ENCODE results near the gene NRCAM. TPM values are rescaled to one million over a fixed set of nuclear protein-coding genes. Genes with fewer than 3 reads are reported as not detected.

The NRCAM gene
- total RNA-seq, 1 experiment from 2014 or later, result not detected

GRCh38 chr7:108166687-108167086 lies 289.5 kb downstream of the NRCAM start:
- Histone ChIP-seq H3K9ac (ENCODE audit: low read length) (no peak overlapping the region), H3K36me3 (ENCODE audit: insufficient read depth, low read length) (no peaks in the 10 kb centered on the region), H3K79me2 (ENCODE audit: low read length) (no peaks in the 10 kb centered on the region), H3K4me3 (ENCODE audit: low read length) (no peak overlapping the region), H3K4me1 (ENCODE audit: low read length) (no peaks in the 10 kb centered on the region), H4K20me1 (ENCODE audit: insufficient read depth, low read depth, low read length) (no peaks in the 10 kb centered on the region), H2AFZ (ENCODE audit: low read length) (no peak overlapping the region), H3K9me2 (replicated peaks; ENCODE audit: insufficient read depth, low read length) (no peaks in the 10 kb centered on the region), H3K4me2 (ENCODE audit: low read depth, low read length, poor library complexity, severe bottlenecking) (no peak overlapping the region), H3K27ac (ENCODE audit: low read length) (no peak overlapping the region), H3K27me3 (ENCODE audit: low read length) (no peaks in the 10 kb centered on the region), H3K9me3 (ENCODE audit: low read length) (no peaks in the 10 kb centered on the region)
- DNase-seq, result no peak

GRCh38 chr7:108165723-108166122 lies 290.5 kb downstream of the NRCAM start:
- Histone ChIP-seq H3K9me3 (ENCODE audit: low read length) (no peaks in the 10 kb centered on the region), H3K9me2 (replicated peaks; ENCODE audit: insufficient read depth, low read length) (no peaks in the 10 kb centered on the region), H3K9ac (ENCODE audit: low read length) (no peak overlapping the region), H3K27me3 (ENCODE audit: low read length) (no peaks in the 10 kb centered on the region), H2AFZ (ENCODE audit: low read length) (no peak overlapping the region), H4K20me1 (ENCODE audit: insufficient read depth, low read depth, low read length) (no peaks in the 10 kb centered on the region), H3K27ac (ENCODE audit: low read length) (no peak overlapping the region), H3K4me2 (ENCODE audit: low read depth, low read length, poor library complexity, severe bottlenecking) (no peak overlapping the region), H3K4me3 (ENCODE audit: low read length) (no peak overlapping the region), H3K79me2 (ENCODE audit: low read length) (no peaks in the 10 kb centered on the region), H3K4me1 (ENCODE audit: low read length) (no peaks in the 10 kb centered on the region), H3K36me3 (ENCODE audit: insufficient read depth, low read length) (no peaks in the 10 kb centered on the region)
- DNase-seq, result no peak

DNA sequence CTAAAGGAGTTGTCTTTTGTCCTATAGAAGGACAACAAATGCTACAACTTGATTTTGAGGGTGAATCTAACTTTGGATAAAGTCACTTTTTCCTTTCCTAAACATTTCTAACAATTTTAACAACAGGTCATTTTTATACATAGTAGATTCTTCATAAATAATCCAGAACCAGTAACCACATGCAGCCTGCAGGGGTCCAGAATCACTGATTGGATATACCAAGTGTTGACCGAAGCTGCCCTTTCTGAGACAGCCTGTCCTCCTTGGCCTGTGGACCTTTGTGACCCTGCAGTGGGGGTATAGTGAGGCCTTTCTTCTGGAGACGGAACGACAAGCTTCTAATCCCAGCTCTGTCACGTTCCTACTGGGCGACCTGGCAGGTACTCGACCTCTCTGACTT lies 291.3 kb downstream of the NRCAM start:
- no peak overlapping the region for H3K4me2 ChIP-seq (ENCODE audit: low read depth, low read length, poor library complexity, severe bottlenecking)
- H3K27me3 ChIP-seq (ENCODE audit: low read length), result no peaks in the 10 kb centered on the region
- no peak overlapping the region for H2AFZ ChIP-seq (ENCODE audit: low read length)
- H4K20me1 ChIP-seq (ENCODE audit: insufficient read depth, low read depth, low read length), result no peaks in the 10 kb centered on the region
- H3K79me2 ChIP-seq (ENCODE audit: low read length), result no peaks in the 10 kb centered on the region
- no peaks in the 10 kb centered on the region for H3K9me2 ChIP-seq (replicated peaks; ENCODE audit: insufficient read depth, low read length)
- no peak overlapping the region for H3K4me3 ChIP-seq (ENCODE audit: low read length)
- no peak overlapping the region for H3K9ac ChIP-seq (ENCODE audit: low read length)
- no peak for DNase-seq
- no peaks in the 10 kb centered on the region for H3K4me1 ChIP-seq (ENCODE audit: low read length)
- no peak overlapping the region for H3K27ac ChIP-seq (ENCODE audit: low read length)
- no peaks in the 10 kb centered on the region for H3K36me3 ChIP-seq (ENCODE audit: insufficient read depth, low read length)
- no peaks in the 10 kb centered on the region for H3K9me3 ChIP-seq (ENCODE audit: low read length)

GRCh38 chr7:108164342-108164741 lies 291.9 kb downstream of the NRCAM start:
- H3K27ac ChIP-seq (ENCODE audit: low read length), result no peak overlapping the region
- H3K9me3 ChIP-seq (ENCODE audit: low read length), result no peaks in the 10 kb centered on the region
- no peak overlapping the region for H3K9ac ChIP-seq (ENCODE audit: low read length)
- H3K4me1 ChIP-seq (ENCODE audit: low read length), result no peaks in the 10 kb centered on the region
- DNase-seq, result no peak
- H2AFZ ChIP-seq (ENCODE audit: low read length), result no peak overlapping the region
- no peaks in the 10 kb centered on the region for H3K36me3 ChIP-seq (ENCODE audit: insufficient read depth, low read length)
- no peaks in the 10 kb centered on the region for H4K20me1 ChIP-seq (ENCODE audit: insufficient read depth, low read depth, low read length)
- H3K4me3 ChIP-seq (ENCODE audit: low read length), result no peak overlapping the region
- H3K4me2 ChIP-seq (ENCODE audit: low read depth, low read length, poor library complexity, severe bottlenecking), result no peak overlapping the region
- H3K9me2 ChIP-seq (replicated peaks; ENCODE audit: insufficient read depth, low read length), result no peaks in the 10 kb centered on the region
- no peaks in the 10 kb centered on the region for H3K27me3 ChIP-seq (ENCODE audit: low read length)
- H3K79me2 ChIP-seq (ENCODE audit: low read length), result no peaks in the 10 kb centered on the region

DNA sequence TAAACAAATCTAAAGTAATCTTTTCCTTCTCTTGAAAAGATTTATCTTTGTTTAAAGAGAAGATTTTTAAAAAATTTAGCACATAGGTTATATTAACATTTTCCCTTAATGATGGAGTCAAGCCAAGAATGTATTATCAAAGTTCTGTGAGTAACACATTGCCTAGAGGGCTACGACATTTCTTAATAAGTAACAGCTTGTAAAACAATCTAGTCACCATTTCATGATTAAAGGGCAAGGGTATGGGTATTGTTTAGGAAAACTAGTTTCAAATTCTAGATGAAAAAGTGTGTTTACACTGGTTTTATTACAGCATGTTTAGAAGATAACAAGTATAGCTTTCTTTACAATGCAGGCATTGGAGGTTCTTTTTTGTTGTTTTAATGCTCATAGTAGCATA lies 297.5 kb downstream of the NRCAM start:
- Histone ChIP-seq H3K79me2 (ENCODE audit: low read length) (no peaks in the 10 kb centered on the region), H3K9me3 (ENCODE audit: low read length) (no peaks in the 10 kb centered on the region), H3K27ac (ENCODE audit: low read length) (no peak overlapping the region), H4K20me1 (ENCODE audit: insufficient read depth, low read depth, low read length) (no peaks in the 10 kb centered on the region), H3K9me2 (replicated peaks; ENCODE audit: insufficient read depth, low read length) (no peaks in the 10 kb centered on the region), H3K36me3 (ENCODE audit: insufficient read depth, low read length) (no peaks in the 10 kb centered on the region), H3K4me1 (ENCODE audit: low read length) (no peaks in the 10 kb centered on the region), H3K4me2 (ENCODE audit: low read depth, low read length, poor library complexity, severe bottlenecking) (no peak overlapping the region), H3K27me3 (ENCODE audit: low read length) (no peaks in the 10 kb centered on the region), H2AFZ (ENCODE audit: low read length) (no peak overlapping the region), H3K4me3 (ENCODE audit: low read length) (no peak overlapping the region), H3K9ac (ENCODE audit: low read length) (no peak overlapping the region)
- no peak for DNase-seq

- Histone ChIP-seq H3K36me3 (ENCODE audit: insufficient read depth, low read length) (no peaks in the 10 kb centered on the region), H3K9ac (ENCODE audit: low read length) (no peak overlapping the region), H3K27ac (ENCODE audit: low read length) (no peak overlapping the region), H3K27me3 (ENCODE audit: low read length) (no peaks in the 10 kb centered on the region), H3K79me2 (ENCODE audit: low read length) (no peaks in the 10 kb centered on the region), H3K9me2 (replicated peaks; ENCODE audit: insufficient read depth, low read length) (no peaks in the 10 kb centered on the region), H2AFZ (ENCODE audit: low read length) (no peak overlapping the region), H3K9me3 (ENCODE audit: low read length) (no peaks in the 10 kb centered on the region), H4K20me1 (ENCODE audit: insufficient read depth, low read depth, low read length) (no peaks in the 10 kb centered on the region), H3K4me2 (ENCODE audit: low read depth, low read length, poor library complexity, severe bottlenecking) (no peak overlapping the region), H3K4me3 (ENCODE audit: low read length) (no peak overlapping the region), H3K4me1 (ENCODE audit: low read length) (no peaks in the 10 kb centered on the region)
- no peak for DNase-seq
Measured at GRCh38 chr7:108157606-108158335, 298.5 kb downstream of the NRCAM start.

- Histone ChIP-seq H3K9me3 (ENCODE audit: low read length) (no peaks in the 10 kb centered on the region), H3K4me1 (ENCODE audit: low read length) (no peaks in the 10 kb centered on the region), H2AFZ (ENCODE audit: low read length) (no peak overlapping the region), H3K4me2 (ENCODE audit: low read depth, low read length, poor library complexity, severe bottlenecking) (no peak overlapping the region), H3K27me3 (ENCODE audit: low read length) (no peaks in the 10 kb centered on the region), H3K79me2 (ENCODE audit: low read length) (no peaks in the 10 kb centered on the region), H3K9ac (ENCODE audit: low read length) (no peak overlapping the region), H4K20me1 (ENCODE audit: insufficient read depth, low read depth, low read length) (no peaks in the 10 kb centered on the region), H3K27ac (ENCODE audit: low read length) (no peak overlapping the region), H3K4me3 (ENCODE audit: low read length) (no peak overlapping the region), H3K9me2 (replicated peaks; ENCODE audit: insufficient read depth, low read length) (no peaks in the 10 kb centered on the region), H3K36me3 (ENCODE audit: insufficient read depth, low read length) (no peaks in the 10 kb centered on the region)
- no peak for DNase-seq
Measured at GRCh38 chr7:108156897-108157605, 299.2 kb downstream of the NRCAM start.

GRCh38 chr7:108152198-108152597 lies 304.0 kb downstream of the NRCAM start:
- no peaks in the 10 kb centered on the region for H3K36me3 ChIP-seq (ENCODE audit: insufficient read depth, low read length)
- no peaks in the 10 kb centered on the region for H3K9me3 ChIP-seq (ENCODE audit: low read length)
- H4K20me1 ChIP-seq (ENCODE audit: insufficient read depth, low read depth, low read length), result no peaks in the 10 kb centered on the region
- H3K27me3 ChIP-seq (ENCODE audit: low read length), result 0 out of 2 replicates have a peak, but pooled peaks cover 3% of the 10 kb centered on the region
- H3K79me2 ChIP-seq (ENCODE audit: low read length), result no peaks in the 10 kb centered on the region
- H3K4me1 ChIP-seq (ENCODE audit: low read length), result no peaks in the 10 kb centered on the region
- DNase-seq, result no peak
- H3K9me2 ChIP-seq (replicated peaks; ENCODE audit: insufficient read depth, low read length), result no peaks in the 10 kb centered on the region
- no peak overlapping the region for H3K4me3 ChIP-seq (ENCODE audit: low read length)
- H3K27ac ChIP-seq (ENCODE audit: low read length), result no peak overlapping the region
- no peak overlapping the region for H2AFZ ChIP-seq (ENCODE audit: low read length)
- H3K4me2 ChIP-seq (ENCODE audit: low read depth, low read length, poor library complexity, severe bottlenecking), result no peak overlapping the region
- no peak overlapping the region for H3K9ac ChIP-seq (ENCODE audit: low read length)
